OCI-LY7 (cell line): ENCODE data around the gene SKIDA1. TPM values are rescaled to one million over a fixed set of nuclear protein-coding genes. Genes with fewer than 3 reads are reported as not detected.

Source experiments
- BruUV-seq: library from RNA; stranded (reverse); fragments of 400-500 nt; replicated peaks from 2 replicates; lab custom pipeline; 2021; lab: Mats Ljungman, UMichigan
- CTCF ChIA-PET: fragments of 300-600 bp; sonication (Branson Sonifier 250); formaldehyde crosslinking; loops from one replicate; lab custom pipeline; 2022; ENCODE audit warnings: antibody characterized with exemption; ENCODE audit not compliant: unreplicated experiment; lab: Charles Lee
- POLR2A ChIA-PET: fragments of 300-600 bp; sonication (Branson Sonifier 250); formaldehyde crosslinking; loops from one replicate; lab custom pipeline; 2022; ENCODE audit warnings: antibody characterized with exemption; lab: Charles Lee
- DNase-seq: peaks from one replicate; pipeline ENCODE4 v3.0.0-alpha.2; 2015; ENCODE audit warnings: low spot score
- H2AFZ ChIP-seq: fragments of 200-600 bp; sonication (generic), shearing (Covaris generic); 2 replicates; pipeline ENCODE4 v1.6.1; 2014; ENCODE audit warnings: mild to moderate bottlenecking, antibody characterized with exemption, low read length, moderate library complexity
- H3K27ac ChIP-seq: fragments of 200-600 bp; sonication (generic); 2 replicates; pipeline ENCODE4 v1.5.1; 2014; ENCODE audit warnings: mixed run types, low read depth, mild to moderate bottlenecking, moderate library complexity, low read length, inconsistent platforms; ENCODE audit not compliant: poor library complexity, severe bottlenecking
- H3K36me3 ChIP-seq: fragments of 200-600 bp; sonication (generic); 2 replicates; pipeline ENCODE4 v1.6.1; 2014; ENCODE audit warnings: mild to moderate bottlenecking, antibody characterized with exemption, low read length, moderate library complexity, mixed read lengths; ENCODE audit not compliant: insufficient read depth
- H3K4me1 ChIP-seq: fragments of 200-600 bp; sonication (generic); 2 replicates; pipeline ENCODE4 v1.5.1; 2014; ENCODE audit warnings: mild to moderate bottlenecking, low read length; ENCODE audit not compliant: insufficient read depth, poor library complexity, severe bottlenecking
- H3K4me2 ChIP-seq: fragments of 200-600 bp; sonication (generic); 2 replicates; pipeline ENCODE4 v1.6.1; 2014; ENCODE audit warnings: mild to moderate bottlenecking, low read length
- H3K4me3 ChIP-seq: fragments of 200-600 bp; sonication (generic); 2 replicates; pipeline ENCODE4 v1.5.1; 2014; ENCODE audit warnings: mild to moderate bottlenecking, low read depth, low read length; ENCODE audit not compliant: poor library complexity, severe bottlenecking
- H3K79me2 ChIP-seq: fragments of 200-600 bp; sonication (generic); 2 replicates; pipeline ENCODE4 v1.6.1; 2016; ENCODE audit warnings: low read depth, mild to moderate bottlenecking, low read length, moderate library complexity, mixed read lengths; ENCODE audit not compliant: insufficient read depth
- H3K9me2 ChIP-seq: fragments of 200-600 bp; sonication (generic); 2 replicates; pipeline ENCODE4 v1.6.1; 2016; ENCODE audit warnings: mild to moderate bottlenecking, low read length, mixed read lengths; ENCODE audit not compliant: insufficient read depth
- H3K9me3 ChIP-seq: fragments of 200-600 bp; sonication (generic); 2 replicates; pipeline ENCODE4 v1.6.1; 2014; ENCODE audit warnings: mild to moderate bottlenecking, mixed run types, low read length, mixed read lengths
- H4K20me1 ChIP-seq: fragments of 200-600 bp; sonication (generic); 2 replicates; pipeline ENCODE4 v1.6.1; 2014; ENCODE audit warnings: mild to moderate bottlenecking, antibody characterized with exemption, low read length, moderate library complexity, mixed read lengths; ENCODE audit not compliant: insufficient read depth
- CTCF ChIP-seq: fragments of 200-600 bp; sonication (generic); conservative IDR thresholded peaks from 2 replicates; pipeline ENCODE4 v1.5.1; 2014; ENCODE audit warnings: mild to moderate bottlenecking, antibody characterized with exemption, low read length, moderate library complexity, mixed read lengths
- EZH2phosphoT487 ChIP-seq: fragments of 200-600 bp; sonication (generic); IDR thresholded peaks from 2 replicates; pipeline ENCODE4 v1.6.1; 2018; ENCODE audit warnings: low read depth, borderline replicate concordance, mild to moderate bottlenecking, mixed run types, antibody characterized with exemption, low read length, moderate library complexity, mixed read lengths
- intact Hi-C: fragments of 100-400 bp; cut with micrococcal nuclease; formaldehyde crosslinking; loops from one replicate; pipeline ENCODE4 v1.10.0; 2022; ENCODE audit not compliant: unreplicated experiment
- microRNA-seq: library from miRNA; unstranded; fragments of <30 nt; microRNA quantifications from one replicate; pipeline ENCODE4 v1.2.0, GENCODE V29; 2022; ENCODE audit warnings: borderline replicate concordance
- small RNA-seq: library from RNA; depleted of rRNA; stranded (forward); fragments of <200 nt; gene quantifications from one replicate; pipeline ENCODE3, GENCODE V24; 2014
- total RNA-seq, 2 experiments: library from RNA; depleted of rRNA in 1 of 2; stranded (reverse); fragments of >200 nt in 1 of 2; shearing (Covaris generic) in 1 of 2; gene quantifications; 2 replicates each; pipeline ENCODE4 v1.2.3, GENCODE V29; 2014 to 2022

Gene SKIDA1
- total RNA-seq, 2 experiments from 2014 or later, result not detected

- TF ChIP-seq EZH2phosphoT487 (no peak), CTCF (no peak)
- CTCF ChIA-PET, result no interaction called here
- no peaks in the 10 kb centered on the region for H3K36me3 ChIP-seq
- BruUV-seq, result no TSS peak
- no peak overlapping the region for H2AFZ ChIP-seq
- no peaks in the 10 kb centered on the region for H3K9me2 ChIP-seq
- H3K4me2 ChIP-seq, result no peak overlapping the region
- H3K9me3 ChIP-seq, result no peaks in the 10 kb centered on the region
- no peak overlapping the region for H3K27ac ChIP-seq
- no peaks in the 10 kb centered on the region for H4K20me1 ChIP-seq
- no peak overlapping the region for H3K4me3 ChIP-seq
- intact Hi-C loops, result no loop called here
- POLR2A ChIA-PET, result no interaction called here
- no peak for DNase-seq
- H3K4me1 ChIP-seq, result no peaks in the 10 kb centered on the region
- no peaks in the 10 kb centered on the region for H3K79me2 ChIP-seq
Measured at GRCh38 chr10:21467633-21468032, 57.8 kb downstream of the SKIDA1 start.

- H3K4me2 ChIP-seq, result no peak overlapping the region
- no peak overlapping the region for H3K27ac ChIP-seq
- H3K4me3 ChIP-seq, result no peak overlapping the region
- H2AFZ ChIP-seq, result no peak overlapping the region
- no peak for DNase-seq
- CTCF ChIA-PET, result no interaction called here
- intact Hi-C loops, result no loop called here
- POLR2A ChIA-PET, result no interaction called here
- H4K20me1 ChIP-seq, result no peaks in the 10 kb centered on the region
- no peak for TF ChIP-seq CTCF
- no peak for TF ChIP-seq EZH2phosphoT487
- H3K9me2 ChIP-seq, result no peaks in the 10 kb centered on the region
- no peaks in the 10 kb centered on the region for H3K79me2 ChIP-seq
- H3K4me1 ChIP-seq, result no peaks in the 10 kb centered on the region
- no TSS peak for BruUV-seq
- no peaks in the 10 kb centered on the region for H3K9me3 ChIP-seq
- no peaks in the 10 kb centered on the region for H3K36me3 ChIP-seq
Measured at GRCh38 chr10:21464134-21464533, 61.3 kb downstream of the SKIDA1 start.

Small RNA genes lying within 50 kb of the gene (microRNA-seq; reads per million reads assigned to microRNA genes)
- gene MIR1915, result not detected

Small RNA genes lying within 50 kb of the gene (small RNA-seq; reads per million reads assigned to genes)
- gene MIR1915, result not detected
- gene RF00019, result not detected
- not detected for gene RNU6-306P

Other genes with a start within 250 kb of the SKIDA1 start
- 50.4 and 68.4 TPM in 2 replicates for gene MLLT10, start 8.6 kb upstream of the SKIDA1 start, total RNA-seq (2014; rRNA removed; shearing (Covaris generic))
- gene MLLT10, start 8.6 kb upstream of the SKIDA1 start, total RNA-seq (2022), result 67.3 and 74.0 TPM in 2 replicates